H9 (cell line): ENCODE results near the gene SLC13A4. TPM values are rescaled to one million over a fixed set of nuclear protein-coding genes. Genes with fewer than 3 reads are reported as not detected.

Experiments
- DNase-seq: peaks from one replicate; pipeline ENCODE4 v3.0.0-alpha.2; 2017
- H2AFZ ChIP-seq: one replicate; pipeline ENCODE4 v1.6.1; 2013; ENCODE audit warnings: mild to moderate bottlenecking, low read length, control low read depth, moderate library complexity
- H2AK5ac ChIP-seq: 2 replicates; pipeline ENCODE4 v1.6.1; 2013; ENCODE audit warnings: low read length, control low read depth, mixed read lengths; ENCODE audit not compliant: insufficient read length
- H2BK120ac ChIP-seq: one replicate; pipeline ENCODE4 v1.6.1; 2013; ENCODE audit warnings: low read depth, mild to moderate bottlenecking, low read length, control low read depth, inconsistent platforms; ENCODE audit not compliant: poor library complexity, severe bottlenecking
- H2BK12ac ChIP-seq: 2 replicates; pipeline ENCODE4 v1.6.1; 2013; ENCODE audit warnings: low read length, control low read depth, mixed read lengths, low read depth; ENCODE audit not compliant: insufficient read length
- H2BK15ac ChIP-seq: 2 replicates; pipeline ENCODE4 v1.6.1; 2013; ENCODE audit warnings: low read depth, low read length, control low read depth
- H2BK20ac ChIP-seq: one replicate; pipeline ENCODE4 v1.6.1; 2013; ENCODE audit warnings: low read depth, mild to moderate bottlenecking, low read length, control low read depth, inconsistent platforms; ENCODE audit not compliant: poor library complexity, severe bottlenecking
- H2BK5ac ChIP-seq: 2 replicates; pipeline ENCODE4 v1.6.1; 2013; ENCODE audit warnings: low read length, control low read depth, mixed read lengths; ENCODE audit not compliant: insufficient read length
- H3K14ac ChIP-seq: 2 replicates; pipeline ENCODE4 v1.6.1; 2013; ENCODE audit warnings: low read length, control low read depth; ENCODE audit not compliant: insufficient read depth
- H3K18ac ChIP-seq: 2 replicates; pipeline ENCODE4 v1.6.1; 2013; ENCODE audit warnings: low read depth, mild to moderate bottlenecking, mixed read lengths, low read length, control low read depth; ENCODE audit not compliant: insufficient read length
- H3K23ac ChIP-seq: 2 replicates; pipeline ENCODE4 v1.6.1; 2013; ENCODE audit warnings: low read length, control low read depth, mixed read lengths, low read depth; ENCODE audit not compliant: insufficient read length
- H3K23me2 ChIP-seq: 2 replicates; pipeline ENCODE4 v1.6.1; 2013; ENCODE audit warnings: low read depth, mild to moderate bottlenecking, mixed read lengths, low read length, control low read depth; ENCODE audit not compliant: insufficient read length, poor library complexity, severe bottlenecking
- H3K27ac ChIP-seq: 2 replicates; pipeline ENCODE4 v1.5.1; 2013; ENCODE audit warnings: low read length, control low read depth, mixed read lengths, low read depth; ENCODE audit not compliant: insufficient read length
- H3K27me3 ChIP-seq: 2 replicates; pipeline ENCODE4 v1.6.1; 2013; ENCODE audit warnings: low read length, control low read depth, inconsistent platforms; ENCODE audit not compliant: insufficient read depth
- H3K4ac ChIP-seq: 2 replicates; pipeline ENCODE4 v1.6.1; 2013; ENCODE audit warnings: low read depth, mild to moderate bottlenecking, control low read depth, inconsistent platforms, low read length, moderate library complexity
- H3K4me1 ChIP-seq: 2 replicates; pipeline ENCODE4 v1.6.1; 2013; ENCODE audit warnings: low read length, control low read depth, inconsistent platforms; ENCODE audit not compliant: insufficient read depth
- H3K4me2 ChIP-seq: 2 replicates; pipeline ENCODE4 v1.6.1; 2013; ENCODE audit warnings: low read length, control low read depth, mixed read lengths; ENCODE audit not compliant: insufficient read length, insufficient read depth
- H3K56ac ChIP-seq: 2 replicates; pipeline ENCODE4 v1.6.1; 2013; ENCODE audit warnings: low read depth, mild to moderate bottlenecking, mixed read lengths, low read length, control low read depth; ENCODE audit not compliant: insufficient read length
- H3K79me1 ChIP-seq: 2 replicates; pipeline ENCODE4 v1.6.1; 2013; ENCODE audit warnings: low read depth, mild to moderate bottlenecking, moderate library complexity, low read length, control low read depth, inconsistent platforms; ENCODE audit not compliant: insufficient read depth, poor library complexity, severe bottlenecking
- H3K79me2 ChIP-seq: 2 replicates; pipeline ENCODE4 v1.6.1; 2013; ENCODE audit warnings: low read length, control low read depth, inconsistent platforms; ENCODE audit not compliant: insufficient read depth
- H3K9ac ChIP-seq: 2 replicates; pipeline ENCODE4 v1.6.1; 2013; ENCODE audit warnings: low read length, control low read depth, mixed read lengths; ENCODE audit not compliant: insufficient read length; ENCODE audit errors: extremely low read depth
- H3K9me3 ChIP-seq: one replicate; pipeline ENCODE4 v1.6.1; 2013; ENCODE audit warnings: low read depth, low read length, inconsistent platforms; ENCODE audit not compliant: control insufficient read depth
- H3T11ph ChIP-seq: one replicate; pipeline ENCODE4 v1.6.1; 2013; ENCODE audit warnings: mild to moderate bottlenecking, low read length, control low read depth, inconsistent platforms
- H4K20me1 ChIP-seq: one replicate; pipeline ENCODE4 v1.6.1; 2013; ENCODE audit not compliant: control insufficient read depth, insufficient read length, insufficient read depth
- H4K5ac ChIP-seq: 2 replicates; pipeline ENCODE4 v1.6.1; 2013; ENCODE audit warnings: low read depth, mild to moderate bottlenecking, mixed read lengths, low read length, control low read depth; ENCODE audit not compliant: insufficient read length
- H4K8ac ChIP-seq: replicated peaks from 2 replicates; pipeline ENCODE4 v1.6.1; 2013; ENCODE audit warnings: low read length, control low read depth, mixed read lengths, low read depth; ENCODE audit not compliant: insufficient read length
- H4K91ac ChIP-seq: 2 replicates; pipeline ENCODE4 v1.6.1; 2013; ENCODE audit warnings: low read depth, mild to moderate bottlenecking, moderate library complexity, mixed read lengths, low read length, control low read depth; ENCODE audit not compliant: insufficient read length
- H3K27ac Mint-ChIP-seq, 3 experiments: 2 replicates in 2 of 3; 3 replicates in 1 of 3; pipeline ENCODE4 v1.8.0; 2020 to 2021; ENCODE audit warnings: mixed read lengths in 3 of 3, mild to moderate bottlenecking in 1 of 3, moderate library complexity in 1 of 3
- H3K27me3 Mint-ChIP-seq: 2 replicates; pipeline ENCODE4 v1.8.0; 2021; ENCODE audit warnings: low read depth, mild to moderate bottlenecking, moderate library complexity, mixed read lengths
- H3K36me3 Mint-ChIP-seq, 3 experiments: 2 replicates in 2 of 3; 3 replicates in 1 of 3; pipeline ENCODE4 v1.8.0; 2020 to 2021; ENCODE audit warnings: low read depth in 3 of 3, mixed read lengths in 3 of 3; ENCODE audit not compliant: insufficient read depth in 1 of 3
- H3K4me1 Mint-ChIP-seq, 2 experiments: 2 replicates each; pipeline ENCODE4 v1.8.0; 2020; ENCODE audit warnings: mixed read lengths in 2 of 2
- H3K4me3 Mint-ChIP-seq, 2 experiments: 2 replicates in 1 of 2; 3 replicates in 1 of 2; pipeline ENCODE4 v1.8.0; 2020 to 2021; ENCODE audit warnings: mild to moderate bottlenecking in 2 of 2, mixed read lengths in 2 of 2, moderate library complexity in 1 of 2
- H3K9me3 Mint-ChIP-seq, 2 experiments: 2 replicates in 1 of 2; 3 replicates in 1 of 2; pipeline ENCODE4 v1.8.0; 2020; ENCODE audit warnings: mild to moderate bottlenecking in 2 of 2, mixed read lengths in 2 of 2, moderate library complexity in 1 of 2
- WGBS: extraction: QIAGEN DNeasy Blood & Tissue Kit; methylation state at CpG from one replicate; pipeline ENCODE4 v1.1.7; 2013; ENCODE audit warnings: missing lambda C conversion rate, low lambda C conversion rate, mixed read lengths; ENCODE audit not compliant: insufficient read length; ENCODE audit errors: extremely low coverage; 5-methylcytosine and 5-hydroxymethylcytosine counted together
- total RNA-seq: library from RNA; stranded (reverse); gene quantifications from 2 replicates; pipeline ENCODE4 v1.2.1, GENCODE V29; 2021
- TF ChIP-seq, protein P1 (sequence below): fragments of 200-600 bp; sonication (generic); conservative IDR thresholded peaks from 3 replicates; pipeline ENCODE4 v1.8.0; 2021; ENCODE audit warnings: antibody characterized with exemption, mild to moderate bottlenecking

The SLC13A4 gene
- total RNA-seq, 1 experiment from 2014 or later: 3.5 TPM

DNA sequence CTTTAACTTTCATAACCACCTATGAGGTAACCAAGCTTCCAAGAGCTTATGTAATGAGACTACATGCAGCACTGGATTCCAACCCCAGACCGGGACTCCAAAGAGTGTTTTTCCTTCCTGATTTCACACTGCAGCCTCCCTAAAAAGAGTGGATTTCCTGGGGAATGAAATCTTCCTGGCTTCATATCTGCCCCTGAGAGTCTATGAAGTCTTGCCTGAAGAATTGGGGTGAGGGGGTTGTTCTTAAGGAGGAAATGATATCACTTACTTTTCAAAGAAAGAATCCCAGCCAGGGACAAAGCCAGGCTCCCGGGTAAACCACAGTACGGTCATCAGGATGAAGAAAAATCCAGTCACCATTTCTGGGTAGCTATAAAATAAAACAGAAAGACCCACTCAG is 35.9 kb downstream of the SLC13A4 start:
- no peak overlapping the region for H3K23ac ChIP-seq
- no peak overlapping the region for H2AFZ ChIP-seq
- H3K9me3 Mint-ChIP-seq: no peaks in the 10 kb centered on the region
- no peaks in the 10 kb centered on the region for H3K79me2 ChIP-seq
- H2AK5ac ChIP-seq: no peak overlapping the region
- H3K79me1 ChIP-seq: no peaks in the 10 kb centered on the region
- H4K20me1 ChIP-seq: no peaks in the 10 kb centered on the region
- no peak overlapping the region for H3K9ac ChIP-seq
- H4K91ac ChIP-seq: no peak overlapping the region
- no peak overlapping the region for H3K27ac Mint-ChIP-seq
- H3K27me3 Mint-ChIP-seq: no peaks in the 10 kb centered on the region
- no peaks in the 10 kb centered on the region for H3K9me3 ChIP-seq
- no peak overlapping the region for H3K14ac ChIP-seq
- no peaks in the 10 kb centered on the region for H3K23me2 ChIP-seq
- no peak overlapping the region for H3K4ac ChIP-seq
- H3K27me3 ChIP-seq: no peaks in the 10 kb centered on the region
- H3K56ac ChIP-seq: no peak overlapping the region
- H4K8ac ChIP-seq: no peak overlapping the region
- H3K4me1 ChIP-seq: no peaks in the 10 kb centered on the region
- no peak overlapping the region for H2BK12ac ChIP-seq
- no peak overlapping the region for H3K4me3 Mint-ChIP-seq
- no peak overlapping the region for H3T11ph ChIP-seq
- TF ChIP-seq, protein P1, sequence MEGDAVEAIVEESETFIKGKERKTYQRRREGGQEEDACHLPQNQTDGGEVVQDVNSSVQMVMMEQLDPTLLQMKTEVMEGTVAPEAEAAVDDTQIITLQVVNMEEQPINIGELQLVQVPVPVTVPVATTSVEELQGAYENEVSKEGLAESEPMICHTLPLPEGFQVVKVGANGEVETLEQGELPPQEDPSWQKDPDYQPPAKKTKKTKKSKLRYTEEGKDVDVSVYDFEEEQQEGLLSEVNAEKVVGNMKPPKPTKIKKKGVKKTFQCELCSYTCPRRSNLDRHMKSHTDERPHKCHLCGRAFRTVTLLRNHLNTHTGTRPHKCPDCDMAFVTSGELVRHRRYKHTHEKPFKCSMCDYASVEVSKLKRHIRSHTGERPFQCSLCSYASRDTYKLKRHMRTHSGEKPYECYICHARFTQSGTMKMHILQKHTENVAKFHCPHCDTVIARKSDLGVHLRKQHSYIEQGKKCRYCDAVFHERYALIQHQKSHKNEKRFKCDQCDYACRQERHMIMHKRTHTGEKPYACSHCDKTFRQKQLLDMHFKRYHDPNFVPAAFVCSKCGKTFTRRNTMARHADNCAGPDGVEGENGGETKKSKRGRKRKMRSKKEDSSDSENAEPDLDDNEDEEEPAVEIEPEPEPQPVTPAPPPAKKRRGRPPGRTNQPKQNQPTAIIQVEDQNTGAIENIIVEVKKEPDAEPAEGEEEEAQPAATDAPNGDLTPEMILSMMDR: no peak
- peaks cover under 1 to 2% of the 10 kb centered on the region in 2 experiments for H3K4me1 Mint-ChIP-seq
- no peak overlapping the region for H3K18ac ChIP-seq
- no peak overlapping the region for H2BK15ac ChIP-seq
- no peak overlapping the region for H3K4me2 ChIP-seq
- H2BK5ac ChIP-seq: no peak overlapping the region
- H2BK120ac ChIP-seq: no peak overlapping the region
- no peak for DNase-seq
- H4K5ac ChIP-seq: no peak overlapping the region
- peaks cover 0 to 11% (median 10%) of the 10 kb centered on the region in 3 experiments; a peak in 3 of 7 replicates for H3K36me3 Mint-ChIP-seq
- no CpG with 5 or more reads among the region's 3 CpGs for WGBS
- H3K27ac ChIP-seq: no peak overlapping the region
- H2BK20ac ChIP-seq: no peak overlapping the region
